ENCODE measurements around the gene BEGAIN. TPM values are rescaled to one million over a fixed set of nuclear protein-coding genes. Genes with fewer than 3 reads are reported as not detected.
A peak's percentile ranks its signal among the peaks of the same experiment; 100 is the strongest.

Gene BEGAIN
- total RNA-seq, 1 experiment from 2014 or later = 3.3 TPM

GRCh38 chr14:100620255-100621100, 33.3 kb upstream of the BEGAIN start:
- Histone ChIP-seq H3K4me3 (ENCODE audit: insufficient read depth, low read depth, low read length) (no peak overlapping the region), H3K36me3 (replicated peaks; ENCODE audit: control insufficient read depth, insufficient read depth, low read length) (no peaks in the 10 kb centered on the region), H3K27me3 (ENCODE audit: control insufficient read depth, insufficient read depth, low read length) (no peaks in the 10 kb centered on the region)
- peak; percentile 13 for DNase-seq

GRCh38 chr14:100619396-100620254, 32.4 kb upstream of the BEGAIN start:
- Histone ChIP-seq H3K27me3 (ENCODE audit: control insufficient read depth, insufficient read depth, low read length) (no peaks in the 10 kb centered on the region), H3K36me3 (replicated peaks; ENCODE audit: control insufficient read depth, insufficient read depth, low read length) (no peaks in the 10 kb centered on the region), H3K4me3 (ENCODE audit: insufficient read depth, low read depth, low read length) (no peak overlapping the region)
- DNase-seq = peak; percentile 16

- H3K36me3 ChIP-seq (replicated peaks; ENCODE audit: control insufficient read depth, insufficient read depth, low read length) = no peaks in the 10 kb centered on the region
- no peak overlapping the region for H3K4me3 ChIP-seq (ENCODE audit: insufficient read depth, low read depth, low read length)
- peak; percentile 13 for DNase-seq
- H3K27me3 ChIP-seq (ENCODE audit: control insufficient read depth, insufficient read depth, low read length) = no peaks in the 10 kb centered on the region
These were observed 31.6 kb upstream of the BEGAIN start for GRCh38 chr14:100618763-100619320.

DNA sequence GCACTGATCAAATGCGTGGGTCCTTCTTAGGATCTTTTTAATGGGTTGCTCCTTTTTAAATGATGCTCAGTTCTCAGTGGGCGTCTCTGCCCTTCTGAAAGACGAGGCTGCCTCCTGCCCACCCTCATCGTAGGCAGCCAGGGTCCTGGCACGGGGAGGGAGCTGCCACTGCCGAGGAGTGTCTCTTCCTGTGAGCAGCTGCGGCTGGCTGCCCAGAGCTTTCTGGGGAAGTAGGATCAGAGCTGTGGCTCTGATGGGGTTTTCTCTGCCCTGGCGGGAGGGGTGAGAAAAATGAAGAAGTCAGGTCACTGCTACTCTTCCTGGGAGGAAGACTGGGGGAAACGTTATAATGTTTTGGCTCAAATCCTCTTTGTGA, 31.1 kb upstream of the BEGAIN start:
- peak; percentile 45 for DNase-seq
- no peaks in the 10 kb centered on the region for H3K36me3 ChIP-seq (replicated peaks; ENCODE audit: control insufficient read depth, insufficient read depth, low read length)
- no peaks in the 10 kb centered on the region for H3K27me3 ChIP-seq (ENCODE audit: control insufficient read depth, insufficient read depth, low read length)
- H3K4me3 ChIP-seq (ENCODE audit: insufficient read depth, low read depth, low read length) = no peak overlapping the region

DNA sequence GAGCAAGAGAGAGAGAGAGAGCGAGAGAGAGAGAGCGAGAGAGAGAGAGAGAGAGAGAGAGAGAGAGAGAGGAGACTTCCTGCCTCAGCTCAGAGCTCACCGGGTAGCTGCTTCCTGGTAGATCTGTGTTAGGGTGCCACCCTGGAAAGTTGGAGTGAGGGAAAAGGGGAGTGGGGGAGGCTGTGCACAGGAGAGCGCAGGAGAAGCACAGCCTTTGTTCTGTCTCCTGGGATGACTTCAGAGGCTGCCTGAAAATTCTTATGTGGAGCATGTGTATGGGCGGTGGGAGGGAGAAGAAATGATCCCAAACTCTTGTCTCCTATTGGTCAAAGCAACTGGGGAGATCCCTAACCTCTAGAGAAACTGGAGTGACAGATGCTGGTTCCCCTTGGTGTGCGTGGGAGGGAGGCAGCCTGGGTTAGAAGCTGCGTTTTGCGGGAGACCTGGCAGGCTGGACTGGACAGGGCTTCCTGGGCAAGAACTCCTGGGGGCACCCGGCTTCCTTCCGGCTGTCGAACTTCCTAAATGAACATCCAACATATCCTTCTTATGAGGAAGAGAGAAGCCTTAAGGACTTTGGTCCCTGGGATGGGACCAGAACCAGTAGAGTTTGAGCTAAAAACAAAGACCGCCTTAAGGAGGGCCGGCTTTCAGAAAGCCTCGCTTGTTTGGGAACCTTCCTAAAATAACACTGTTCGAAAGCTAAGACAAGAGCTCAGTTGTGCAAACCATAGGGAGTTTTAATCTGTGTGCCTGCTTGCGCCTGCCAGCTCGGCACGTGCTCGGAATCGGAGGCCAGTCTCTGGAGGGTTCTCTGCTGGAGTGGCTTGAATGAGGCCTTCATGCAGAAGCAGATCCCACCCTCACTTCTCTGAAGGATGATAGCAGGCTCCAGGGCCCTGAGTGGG, 30.4 kb upstream of the BEGAIN start:
- H3K36me3 ChIP-seq (replicated peaks; ENCODE audit: control insufficient read depth, insufficient read depth, low read length) = no peaks in the 10 kb centered on the region
- peak; percentile 36 for DNase-seq
- H3K27me3 ChIP-seq (ENCODE audit: control insufficient read depth, insufficient read depth, low read length) = no peaks in the 10 kb centered on the region
- H3K4me3 ChIP-seq (ENCODE audit: insufficient read depth, low read depth, low read length) = no peak overlapping the region

DNA sequence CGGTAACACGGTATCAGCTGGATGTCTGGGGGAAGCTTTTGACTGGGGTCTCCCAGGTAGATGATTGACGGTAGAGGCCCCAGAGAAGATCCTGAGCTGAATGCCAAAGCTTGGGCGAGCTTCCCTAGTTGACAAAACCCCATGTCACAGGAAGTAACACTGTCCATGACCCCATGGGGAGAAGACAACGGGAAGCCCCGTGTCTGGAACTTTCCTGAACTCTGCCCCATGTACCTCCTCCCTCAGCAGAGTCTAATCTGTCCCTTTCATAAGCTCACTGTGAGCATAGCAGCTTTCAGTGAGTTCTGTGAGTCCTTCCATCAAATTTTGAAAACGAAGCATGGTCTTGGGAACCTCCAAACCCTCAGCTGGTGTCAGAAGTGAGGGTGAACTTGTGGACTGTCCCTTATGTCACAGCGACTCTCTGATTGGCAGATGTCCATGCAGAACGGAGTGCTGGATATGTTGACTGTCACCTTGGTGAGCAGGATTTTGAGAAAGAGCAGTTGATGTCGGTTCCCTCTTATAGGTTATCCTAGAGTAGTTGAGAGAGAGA, 29.7 kb upstream of the BEGAIN start:
- H3K4me3 ChIP-seq (ENCODE audit: insufficient read depth, low read depth, low read length) = no peak overlapping the region
- DNase-seq = peak; percentile 17
- H3K36me3 ChIP-seq (replicated peaks; ENCODE audit: control insufficient read depth, insufficient read depth, low read length) = no peaks in the 10 kb centered on the region
- no peaks in the 10 kb centered on the region for H3K27me3 ChIP-seq (ENCODE audit: control insufficient read depth, insufficient read depth, low read length)

GRCh38 chr14:100615736-100616695, 28.8 kb upstream of the BEGAIN start:
- Histone ChIP-seq H3K4me3 (ENCODE audit: insufficient read depth, low read depth, low read length) (no peak overlapping the region), H3K27me3 (ENCODE audit: control insufficient read depth, insufficient read depth, low read length) (no peaks in the 10 kb centered on the region), H3K36me3 (replicated peaks; ENCODE audit: control insufficient read depth, insufficient read depth, low read length) (no peaks in the 10 kb centered on the region)
- DNase-seq = peak; percentile 20

DNA sequence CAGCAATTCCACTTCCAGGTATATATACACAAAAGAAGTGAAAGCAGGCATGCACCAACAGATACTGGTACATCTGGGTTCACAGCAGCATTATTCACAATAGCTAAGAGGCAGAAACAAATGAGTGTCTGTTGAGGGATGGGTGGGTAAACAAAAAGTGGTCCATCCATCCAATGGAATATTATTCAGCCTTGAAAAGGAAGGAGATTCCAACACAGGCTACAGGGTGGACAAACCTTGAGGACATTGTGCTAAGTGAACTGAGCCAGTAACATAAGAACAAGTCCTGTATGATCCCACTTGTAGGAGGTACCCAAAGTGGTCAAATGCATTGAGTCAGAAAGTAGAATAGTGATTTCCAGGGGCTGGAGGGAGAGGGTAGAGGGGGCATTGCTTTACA, 27.6 kb upstream of the BEGAIN start:
- Histone ChIP-seq H3K36me3 (replicated peaks; ENCODE audit: control insufficient read depth, insufficient read depth, low read length) (no peaks in the 10 kb centered on the region), H3K4me3 (ENCODE audit: insufficient read depth, low read depth, low read length) (no peak overlapping the region), H3K27me3 (ENCODE audit: control insufficient read depth, insufficient read depth, low read length) (no peaks in the 10 kb centered on the region)
- DNase-seq = no peak

- no peak overlapping the region for H3K4me3 ChIP-seq (ENCODE audit: insufficient read depth, low read depth, low read length)
- H3K27me3 ChIP-seq (ENCODE audit: control insufficient read depth, insufficient read depth, low read length) = no peaks in the 10 kb centered on the region
- DNase-seq = peak; percentile 36
- H3K36me3 ChIP-seq (replicated peaks; ENCODE audit: control insufficient read depth, insufficient read depth, low read length) = no peaks in the 10 kb centered on the region
These were observed 25.8 kb upstream of the BEGAIN start for GRCh38 chr14:100612986-100613385.

GRCh38 chr14:100611811-100612480, 24.7 kb upstream of the BEGAIN start:
- H3K36me3 ChIP-seq (replicated peaks; ENCODE audit: control insufficient read depth, insufficient read depth, low read length) = no peaks in the 10 kb centered on the region
- peak; percentile 30 for DNase-seq
- H3K27me3 ChIP-seq (ENCODE audit: control insufficient read depth, insufficient read depth, low read length) = no peaks in the 10 kb centered on the region
- no peak overlapping the region for H3K4me3 ChIP-seq (ENCODE audit: insufficient read depth, low read depth, low read length)

- Histone ChIP-seq H3K36me3 (replicated peaks; ENCODE audit: control insufficient read depth, insufficient read depth, low read length) (no peaks in the 10 kb centered on the region), H3K4me3 (ENCODE audit: insufficient read depth, low read depth, low read length) (no peak overlapping the region), H3K27me3 (ENCODE audit: control insufficient read depth, insufficient read depth, low read length) (no peaks in the 10 kb centered on the region)
- DNase-seq = peak; percentile 57
These were observed 23.4 kb upstream of the BEGAIN start for GRCh38 chr14:100610511-100611217.

GRCh38 chr14:100609941-100610391, 22.7 kb upstream of the BEGAIN start:
- no peaks in the 10 kb centered on the region for H3K36me3 ChIP-seq (replicated peaks; ENCODE audit: control insufficient read depth, insufficient read depth, low read length)
- DNase-seq = peak; percentile 56
- H3K4me3 ChIP-seq (ENCODE audit: insufficient read depth, low read depth, low read length) = no peak overlapping the region
- H3K27me3 ChIP-seq (ENCODE audit: control insufficient read depth, insufficient read depth, low read length) = no peaks in the 10 kb centered on the region
